ENCODE data around the gene RELL1. TPM values are rescaled to one million over a fixed set of nuclear protein-coding genes. Genes with fewer than 3 reads are reported as not detected.
"Not testable (repeated sequence)": the region's sequence is repeated elsewhere in the genome, so short reads cannot be mapped to it uniquely, and the experiment has no call there.

Gene RELL1
- total RNA-seq, 2 experiments from 2014 or later, result 41.9 to 43.2 TPM

- POLR2A ChIA-PET, result interaction anchor here (1.1 to 1.6 kb wide), 2 partner anchors 9 to 216 kb away, joined by 3 to 4 read pairs; no protein-coding TSS in a partner anchor
- peak; percentile 72 for DNase-seq
- peak; percentile 88 for ATAC-seq
- Mint-ChIP-seq H3K9me3 (ENCODE audit: insufficient read depth) (no peaks in the 10 kb centered on the region), H3K4me1 (ENCODE audit: low read depth) (peaks cover 81% of the 10 kb centered on the region), H3K36me3 (ENCODE audit: low read depth) (peaks cover 75% of the 10 kb centered on the region), H3K27me3 (ENCODE audit: low read depth) (no peaks in the 10 kb centered on the region), H3K4me3 (peak overlapping the region; percentile 59), H3K27ac (peak overlapping the region; percentile 80)
- CTCF ChIA-PET, result interaction anchor here (1.2 to 1.4 kb wide), 2 partner anchors 11 to 73 kb away, joined by 4 to 6 read pairs; partner anchors contain the start of gene RELL1
Observed at GRCh38 chr4:37675587-37676290, 10.4 kb downstream of the RELL1 start.

GRCh38 chr4:37674439-37674838 is 11.7 kb downstream of the RELL1 start:
- H3K36me3 Mint-ChIP-seq (ENCODE audit: low read depth), result peaks cover 74% of the 10 kb centered on the region
- POLR2A ChIA-PET, result interaction anchor here (1.6 kb wide), 1 partner anchor 11 kb away, joined by 4 read pairs; no protein-coding TSS in a partner anchor
- CTCF ChIA-PET, result no interaction called here
- H3K4me3 Mint-ChIP-seq, result no peak overlapping the region
- H3K27me3 Mint-ChIP-seq (ENCODE audit: low read depth), result no peaks in the 10 kb centered on the region
- H3K9me3 Mint-ChIP-seq (ENCODE audit: insufficient read depth), result no peaks in the 10 kb centered on the region
- ATAC-seq (no peak), DNase-seq (no peak)
- peaks cover 82% of the 10 kb centered on the region for H3K4me1 Mint-ChIP-seq (ENCODE audit: low read depth)
- H3K27ac Mint-ChIP-seq, result no peak overlapping the region

- ATAC-seq (no peak), DNase-seq (no peak)
- no peak overlapping the region for H3K27ac Mint-ChIP-seq
- ChIA-PET CTCF (interaction anchor here (1.4 kb wide), 1 partner anchor 14 kb away, joined by 3 read pairs; no protein-coding TSS in a partner anchor), POLR2A (no interaction called here)
- peaks cover 76% of the 10 kb centered on the region for H3K4me1 Mint-ChIP-seq (ENCODE audit: low read depth)
- peaks cover 66% of the 10 kb centered on the region for H3K36me3 Mint-ChIP-seq (ENCODE audit: low read depth)
- H3K9me3 Mint-ChIP-seq (ENCODE audit: insufficient read depth), result no peaks in the 10 kb centered on the region
- no peak overlapping the region for H3K4me3 Mint-ChIP-seq
- no peaks in the 10 kb centered on the region for H3K27me3 Mint-ChIP-seq (ENCODE audit: low read depth)
Observed at GRCh38 chr4:37673538-37674192, 12.5 kb downstream of the RELL1 start.

GRCh38 chr4:37671072-37671471 is 15.1 kb downstream of the RELL1 start:
- ChIA-PET POLR2A (no interaction called here), CTCF (no interaction called here)
- DNase-seq (no peak), ATAC-seq (no peak)
- peaks cover 55% of the 10 kb centered on the region for H3K36me3 Mint-ChIP-seq (ENCODE audit: low read depth)
- no peaks in the 10 kb centered on the region for H3K27me3 Mint-ChIP-seq (ENCODE audit: low read depth)
- H3K9me3 Mint-ChIP-seq (ENCODE audit: insufficient read depth), result no peaks in the 10 kb centered on the region
- peaks cover 72% of the 10 kb centered on the region for H3K4me1 Mint-ChIP-seq (ENCODE audit: low read depth)
- no peak overlapping the region for H3K4me3 Mint-ChIP-seq
- no peak overlapping the region for H3K27ac Mint-ChIP-seq

GRCh38 chr4:37670249-37670648 is 15.9 kb downstream of the RELL1 start:
- Mint-ChIP-seq H3K27me3 (ENCODE audit: low read depth) (no peaks in the 10 kb centered on the region), H3K9me3 (ENCODE audit: insufficient read depth) (no peaks in the 10 kb centered on the region), H3K4me3 (no peak overlapping the region), H3K36me3 (ENCODE audit: low read depth) (peaks cover 52% of the 10 kb centered on the region), H3K27ac (peak overlapping the region; percentile 40), H3K4me1 (ENCODE audit: low read depth) (peaks cover 72% of the 10 kb centered on the region)
- CTCF ChIA-PET, result no interaction called here
- no peak for DNase-seq
- ATAC-seq, result no peak
- POLR2A ChIA-PET, result no interaction called here

GRCh38 chr4:37669124-37669523 is 17.1 kb downstream of the RELL1 start:
- peaks cover 71% of the 10 kb centered on the region for H3K4me1 Mint-ChIP-seq (ENCODE audit: low read depth)
- CTCF ChIA-PET; H3K27me3 Mint-ChIP-seq (ENCODE audit: low read depth); POLR2A ChIA-PET; ATAC-seq; DNase-seq; H3K4me3 Mint-ChIP-seq; H3K9me3 Mint-ChIP-seq (ENCODE audit: insufficient read depth); H3K27ac Mint-ChIP-seq: not testable (repeated sequence)
- peaks cover 53% of the 10 kb centered on the region for H3K36me3 Mint-ChIP-seq (ENCODE audit: low read depth)

- Mint-ChIP-seq H3K4me3 (peak overlapping the region; percentile 24), H3K27me3 (ENCODE audit: low read depth) (no peaks in the 10 kb centered on the region), H3K4me1 (ENCODE audit: low read depth) (peaks cover 69% of the 10 kb centered on the region), H3K36me3 (ENCODE audit: low read depth) (peaks cover 46% of the 10 kb centered on the region), H3K9me3 (ENCODE audit: insufficient read depth) (no peaks in the 10 kb centered on the region), H3K27ac (peak overlapping the region; percentile 58)
- ATAC-seq (no peak), DNase-seq (no peak)
- POLR2A ChIA-PET, result interaction anchor here (0.9 to 1.2 kb wide), 2 partner anchors 12 to 18 kb away, joined by 3 to 4 read pairs; no protein-coding TSS in a partner anchor
- CTCF ChIA-PET, result interaction anchor here (1.0 to 2.1 kb wide), 3 partner anchors 15 to 64 kb away, joined by 4 to 7 read pairs (median 5); no protein-coding TSS in a partner anchor
Observed at GRCh38 chr4:37667197-37668100, 18.7 kb downstream of the RELL1 start.

GRCh38 chr4:37666625-37667071 is 19.5 kb downstream of the RELL1 start:
- Mint-ChIP-seq H3K27me3 (ENCODE audit: low read depth) (no peaks in the 10 kb centered on the region), H3K4me1 (ENCODE audit: low read depth) (peaks cover 67% of the 10 kb centered on the region), H3K27ac (peak overlapping the region; percentile 58), H3K4me3 (peak overlapping the region; percentile 24), H3K9me3 (ENCODE audit: insufficient read depth) (no peaks in the 10 kb centered on the region), H3K36me3 (ENCODE audit: low read depth) (peaks cover 40% of the 10 kb centered on the region)
- peak; percentile 83 for ATAC-seq
- DNase-seq, result peak; percentile 58
- ChIA-PET POLR2A (interaction anchor here (0.9 kb wide), 1 partner anchor 18 kb away, joined by 4 read pairs; no protein-coding TSS in a partner anchor), CTCF (interaction anchor here (1.0 to 2.1 kb wide), 3 partner anchors 16 to 64 kb away, joined by 4 to 7 read pairs (median 5); no protein-coding TSS in a partner anchor)

GRCh38 chr4:37665333-37666320 is 20.5 kb downstream of the RELL1 start:
- ChIA-PET POLR2A (no interaction called here), CTCF (interaction anchor here (1.7 to 2.1 kb wide), 2 partner anchors 17 to 63 kb away, joined by 5 to 7 read pairs; no protein-coding TSS in a partner anchor)
- ATAC-seq (no peak), DNase-seq (no peak)
- Mint-ChIP-seq H3K4me3 (no peak overlapping the region), H3K4me1 (ENCODE audit: low read depth) (peaks cover 59% of the 10 kb centered on the region), H3K9me3 (ENCODE audit: insufficient read depth) (no peaks in the 10 kb centered on the region), H3K27me3 (ENCODE audit: low read depth) (no peaks in the 10 kb centered on the region), H3K27ac (no peak overlapping the region), H3K36me3 (ENCODE audit: low read depth) (peaks cover 31% of the 10 kb centered on the region)

GRCh38 chr4:37664696-37665095 is 21.5 kb downstream of the RELL1 start:
- Mint-ChIP-seq H3K4me1 (ENCODE audit: low read depth) (peaks cover 60% of the 10 kb centered on the region), H3K9me3 (ENCODE audit: insufficient read depth) (no peaks in the 10 kb centered on the region), H3K36me3 (ENCODE audit: low read depth) (peaks cover 36% of the 10 kb centered on the region), H3K4me3 (no peak overlapping the region), H3K27ac (no peak overlapping the region), H3K27me3 (ENCODE audit: low read depth) (no peaks in the 10 kb centered on the region)
- no peak for DNase-seq
- ChIA-PET POLR2A (no interaction called here), CTCF (no interaction called here)
- no peak for ATAC-seq
